ENCODE data around the gene NDUFB5.
"Not testable (repeated sequence)": the region's sequence is repeated elsewhere in the genome, so short reads cannot be mapped to it uniquely, and the experiment has no call there.

NDUFB5 gene

GRCh38 chr3:179630753-179631451 lies 26.3 kb downstream of the NDUFB5 start:
- DNase-seq (ENCODE audit: low spot score), result no peak

- no peak for DNase-seq (ENCODE audit: low spot score)
Measured at GRCh38 chr3:179640469-179640868, 35.9 kb downstream of the NDUFB5 start.

- DNase-seq (ENCODE audit: low spot score), result no peak
Measured at GRCh38 chr3:179642871-179643270, 38.3 kb downstream of the NDUFB5 start.

- not testable (repeated sequence) for DNase-seq (ENCODE audit: low spot score)
Measured at GRCh38 chr3:179643837-179644236, 39.2 kb downstream of the NDUFB5 start.

GRCh38 chr3:179646177-179646576 lies 41.6 kb downstream of the NDUFB5 start:
- DNase-seq (ENCODE audit: low spot score), result no peak

GRCh38 chr3:179651687-179652446 lies 47.3 kb downstream of the NDUFB5 start:
- DNase-seq (ENCODE audit: low spot score), result peak; percentile 54

- DNase-seq (ENCODE audit: low spot score), result peak; percentile 88
Measured at GRCh38 chr3:179652447-179653095, 48.0 kb downstream of the NDUFB5 start, which contains the start of gene USP13. Gene USP13 (plus strand): TSS chr3:179653040. CDS start chr3:179653226, 186 bp downstream.

- DNase-seq (ENCODE audit: low spot score), result peak; percentile 79
Measured at GRCh38 chr3:179653096-179653797, 48.7 kb downstream of the NDUFB5 start.

- DNase-seq (ENCODE audit: low spot score), result no peak
Measured at GRCh38 chr3:179655236-179655635, 50.6 kb downstream of the NDUFB5 start.

- no peak for DNase-seq (ENCODE audit: low spot score)
Measured at GRCh38 chr3:179658606-179659005, 54.0 kb downstream of the NDUFB5 start.

GRCh38 chr3:179660872-179661271 lies 56.3 kb downstream of the NDUFB5 start:
- DNase-seq (ENCODE audit: low spot score), result no peak

GRCh38 chr3:179661777-179662176 lies 57.2 kb downstream of the NDUFB5 start:
- DNase-seq (ENCODE audit: low spot score), result no peak

GRCh38 chr3:179663093-179663492 lies 58.5 kb downstream of the NDUFB5 start:
- DNase-seq (ENCODE audit: low spot score), result no peak

GRCh38 chr3:179666030-179666429 lies 61.4 kb downstream of the NDUFB5 start:
- DNase-seq (ENCODE audit: low spot score), result no peak

- DNase-seq (ENCODE audit: low spot score), result peak; percentile 31
Measured at GRCh38 chr3:179666436-179667035, 61.9 kb downstream of the NDUFB5 start.

GRCh38 chr3:179668429-179668828 lies 63.8 kb downstream of the NDUFB5 start:
- no peak for DNase-seq (ENCODE audit: low spot score)

GRCh38 chr3:179670311-179670710 lies 65.7 kb downstream of the NDUFB5 start:
- DNase-seq (ENCODE audit: low spot score), result no peak

GRCh38 chr3:179671309-179671708 lies 66.7 kb downstream of the NDUFB5 start:
- DNase-seq (ENCODE audit: low spot score), result no peak

GRCh38 chr3:179671747-179672242 lies 67.2 kb downstream of the NDUFB5 start:
- no peak for DNase-seq (ENCODE audit: low spot score)

- DNase-seq (ENCODE audit: low spot score), result no peak
Measured at GRCh38 chr3:179672918-179673317, 68.3 kb downstream of the NDUFB5 start.

- no peak for DNase-seq (ENCODE audit: low spot score)
Measured at GRCh38 chr3:179673523-179673922, 68.9 kb downstream of the NDUFB5 start.

- DNase-seq (ENCODE audit: low spot score), result no peak
Measured at GRCh38 chr3:179676081-179676480, 71.5 kb downstream of the NDUFB5 start.
